Temporal lobe (tissue), 1 donor: ENCODE measurements around the gene ATP5ME. TPM values are rescaled to one million over a fixed set of nuclear protein-coding genes. Genes with fewer than 3 reads are reported as not detected.

ENCODE experiments used
- total RNA-seq: library from RNA; depleted of rRNA; stranded (reverse); fragments of >200 nt; gene quantifications from one replicate; pipeline ENCODE4 v1.2.3, GENCODE V29; 2014

Gene ATP5ME
- total RNA-seq, 1 donor from 2014 or later, result 87.8 TPM

Other genes starting within 250 kb of the ATP5ME start
- 43.0 TPM for gene ZNF721, start 175.1 kb downstream of the ATP5ME start, total RNA-seq
- gene PIGG, start 175.1 kb downstream of the ATP5ME start, total RNA-seq, result 19.9 TPM
- 11.6 TPM for gene TMEM271, start 98.0 kb downstream of the ATP5ME start, total RNA-seq
- gene PDE6B, start 48.7 kb downstream of the ATP5ME start, total RNA-seq, result 4.7 TPM
- gene MYL5, start 266 bp upstream of the ATP5ME start, total RNA-seq, result 6.4 TPM
- 0.49 TPM for gene SLC49A3, start 14.9 kb upstream of the ATP5ME start, total RNA-seq
- gene PCGF3, start 31.6 kb upstream of the ATP5ME start, total RNA-seq, result 54.6 TPM
- gene CPLX1, start 151.9 kb upstream of the ATP5ME start, total RNA-seq, result 2.0 TPM